ENCODE results near the gene HNRNPR.

HNRNPR gene

GRCh38 chr1:23290836-23291565, 53.1 kb downstream of the HNRNPR start:
- no peak overlapping the region for H3K4me3 ChIP-seq (ENCODE audit: low read depth, low read length)
- TF ChIP-seq, protein P1, sequence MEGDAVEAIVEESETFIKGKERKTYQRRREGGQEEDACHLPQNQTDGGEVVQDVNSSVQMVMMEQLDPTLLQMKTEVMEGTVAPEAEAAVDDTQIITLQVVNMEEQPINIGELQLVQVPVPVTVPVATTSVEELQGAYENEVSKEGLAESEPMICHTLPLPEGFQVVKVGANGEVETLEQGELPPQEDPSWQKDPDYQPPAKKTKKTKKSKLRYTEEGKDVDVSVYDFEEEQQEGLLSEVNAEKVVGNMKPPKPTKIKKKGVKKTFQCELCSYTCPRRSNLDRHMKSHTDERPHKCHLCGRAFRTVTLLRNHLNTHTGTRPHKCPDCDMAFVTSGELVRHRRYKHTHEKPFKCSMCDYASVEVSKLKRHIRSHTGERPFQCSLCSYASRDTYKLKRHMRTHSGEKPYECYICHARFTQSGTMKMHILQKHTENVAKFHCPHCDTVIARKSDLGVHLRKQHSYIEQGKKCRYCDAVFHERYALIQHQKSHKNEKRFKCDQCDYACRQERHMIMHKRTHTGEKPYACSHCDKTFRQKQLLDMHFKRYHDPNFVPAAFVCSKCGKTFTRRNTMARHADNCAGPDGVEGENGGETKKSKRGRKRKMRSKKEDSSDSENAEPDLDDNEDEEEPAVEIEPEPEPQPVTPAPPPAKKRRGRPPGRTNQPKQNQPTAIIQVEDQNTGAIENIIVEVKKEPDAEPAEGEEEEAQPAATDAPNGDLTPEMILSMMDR (IDR thresholded peaks at IDR 0.05; ENCODE audit: insufficient read depth, low read depth, low read length, missing control alignments), result no peak
- no peak for DNase-seq (ENCODE audit: low read depth)

DNA sequence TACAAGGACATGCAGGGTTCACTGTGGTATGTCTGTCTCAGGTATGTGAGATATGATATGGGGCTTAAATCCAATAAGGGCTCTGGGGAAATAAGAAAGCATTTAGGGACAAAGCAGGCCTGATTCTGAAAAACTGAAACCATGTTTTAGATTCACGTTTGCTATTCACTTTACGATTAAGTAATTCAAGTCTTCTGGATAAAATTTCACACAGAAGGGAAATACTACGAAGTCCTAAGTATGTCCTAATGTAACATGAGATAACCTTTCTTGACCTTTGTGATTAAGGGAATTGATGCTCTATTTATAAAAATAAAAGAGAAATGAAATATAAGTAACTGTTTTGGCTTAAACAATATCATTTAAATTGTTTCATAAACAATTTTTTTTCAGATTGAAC, 55.4 kb downstream of the HNRNPR start:
- TF ChIP-seq, protein P1 (IDR thresholded peaks at IDR 0.05; ENCODE audit: insufficient read depth, low read depth, low read length, missing control alignments), result no peak
- DNase-seq (ENCODE audit: low read depth), result no peak
- no peak overlapping the region for H3K4me3 ChIP-seq (ENCODE audit: low read depth, low read length)

DNA sequence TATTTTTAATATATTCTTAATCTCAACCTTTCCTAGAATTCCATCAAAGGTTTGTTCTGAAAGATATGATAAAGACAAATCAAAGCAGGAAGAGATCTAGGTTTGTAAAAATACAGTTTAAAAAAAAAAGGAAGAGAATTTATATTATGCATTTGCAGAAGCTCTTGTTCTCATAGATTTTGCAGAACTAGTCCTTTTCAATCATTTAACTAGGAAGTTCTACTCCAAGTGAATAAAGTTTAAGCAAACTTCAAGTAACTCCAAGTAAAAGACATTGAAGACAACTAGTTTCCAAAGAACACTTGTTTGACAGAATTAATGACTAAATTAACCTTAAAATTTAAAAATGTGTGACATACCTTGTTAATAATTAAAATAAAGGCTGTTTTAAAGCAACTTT, 55.9 kb downstream of the HNRNPR start:
- DNase-seq (ENCODE audit: low read depth), result no peak
- no peak overlapping the region for H3K4me3 ChIP-seq (ENCODE audit: low read depth, low read length)
- TF ChIP-seq, protein P1 (IDR thresholded peaks at IDR 0.05; ENCODE audit: insufficient read depth, low read depth, low read length, missing control alignments), result no peak

- H3K4me3 ChIP-seq (ENCODE audit: low read depth, low read length), result no peak overlapping the region
- DNase-seq (ENCODE audit: low read depth), result no peak
- TF ChIP-seq, protein P1 (IDR thresholded peaks at IDR 0.05; ENCODE audit: insufficient read depth, low read depth, low read length, missing control alignments), result no peak
Observed at GRCh38 chr1:23286401-23286800, 57.7 kb downstream of the HNRNPR start.

GRCh38 chr1:23283667-23284602, 60.1 kb downstream of the HNRNPR start:
- TF ChIP-seq, protein P1 (IDR thresholded peaks at IDR 0.05; ENCODE audit: insufficient read depth, low read depth, low read length, missing control alignments), result no peak
- H3K4me3 ChIP-seq (ENCODE audit: low read depth, low read length), result no peak overlapping the region

DNA sequence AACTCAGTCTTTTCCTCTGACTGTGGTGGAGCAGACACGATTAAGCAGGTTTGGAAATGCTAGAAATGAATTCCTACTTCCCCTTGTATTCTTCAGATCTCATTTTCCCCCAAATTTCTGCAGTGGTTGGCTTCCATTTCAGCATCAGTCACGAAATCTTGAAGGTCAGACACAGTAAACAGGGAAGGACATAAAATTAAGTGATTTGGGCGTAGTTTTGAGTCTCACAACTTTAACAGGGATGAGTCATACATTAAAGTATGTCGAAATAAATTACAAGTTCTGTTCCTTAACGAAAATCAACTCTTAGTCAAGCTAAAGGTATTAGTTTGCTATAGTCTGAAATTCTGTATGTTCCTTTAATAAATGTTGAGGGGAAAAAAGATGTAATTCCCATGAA, 61.1 kb downstream of the HNRNPR start:
- no peak overlapping the region for H3K4me3 ChIP-seq (ENCODE audit: low read depth, low read length)
- no peak for DNase-seq (ENCODE audit: low read depth)
- TF ChIP-seq, protein P1 (IDR thresholded peaks at IDR 0.05; ENCODE audit: insufficient read depth, low read depth, low read length, missing control alignments), result no peak

More at GRCh38 chr1:23283667-23284602, 60.1 kb downstream of the HNRNPR start:
- DNase-seq (ENCODE audit: low read depth), result no peak
